A673 (cell line): ENCODE measurements around the gene COA3.

Experiments used
- EZH2 ChIP-seq: fragments of 200-600 bp; sonication (generic); IDR thresholded peaks from 2 replicates; pipeline ENCODE4 v1.6.1; 2017; ENCODE audit warnings: borderline replicate concordance, low read depth, mild to moderate bottlenecking, mixed read lengths, antibody characterized with exemption, low read length; ENCODE audit not compliant: poor library complexity, severe bottlenecking
- TF ChIP-seq, protein P1 (sequence below): fragments of 300-800, 200-600 bp; sonication (generic); conservative IDR thresholded peaks from 2 replicates; pipeline ENCODE4 v1.5.1; 2017; ENCODE audit warnings: low read depth, mild to moderate bottlenecking, antibody characterized with exemption, low read length, moderate library complexity, mixed read lengths

DNA sequence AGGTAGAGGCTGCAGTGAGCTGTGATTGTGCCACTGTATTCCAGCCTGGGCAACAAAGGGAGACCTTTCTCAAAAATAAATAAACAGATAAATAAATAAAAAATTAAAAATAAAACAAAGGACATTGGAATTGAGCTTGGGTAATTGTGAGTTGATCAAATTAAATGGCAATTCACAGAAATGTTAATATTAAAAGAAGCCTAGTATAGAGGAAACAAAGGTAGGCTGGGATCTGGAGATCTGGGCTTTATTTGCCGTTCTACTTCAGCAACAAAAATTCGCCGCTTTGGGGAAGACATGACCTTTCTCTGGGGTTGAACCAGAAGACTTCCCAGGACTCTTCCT, 25.6 kb downstream of the COA3 start:
- no peak for TF ChIP-seq EZH2
- TF ChIP-seq, protein P1, sequence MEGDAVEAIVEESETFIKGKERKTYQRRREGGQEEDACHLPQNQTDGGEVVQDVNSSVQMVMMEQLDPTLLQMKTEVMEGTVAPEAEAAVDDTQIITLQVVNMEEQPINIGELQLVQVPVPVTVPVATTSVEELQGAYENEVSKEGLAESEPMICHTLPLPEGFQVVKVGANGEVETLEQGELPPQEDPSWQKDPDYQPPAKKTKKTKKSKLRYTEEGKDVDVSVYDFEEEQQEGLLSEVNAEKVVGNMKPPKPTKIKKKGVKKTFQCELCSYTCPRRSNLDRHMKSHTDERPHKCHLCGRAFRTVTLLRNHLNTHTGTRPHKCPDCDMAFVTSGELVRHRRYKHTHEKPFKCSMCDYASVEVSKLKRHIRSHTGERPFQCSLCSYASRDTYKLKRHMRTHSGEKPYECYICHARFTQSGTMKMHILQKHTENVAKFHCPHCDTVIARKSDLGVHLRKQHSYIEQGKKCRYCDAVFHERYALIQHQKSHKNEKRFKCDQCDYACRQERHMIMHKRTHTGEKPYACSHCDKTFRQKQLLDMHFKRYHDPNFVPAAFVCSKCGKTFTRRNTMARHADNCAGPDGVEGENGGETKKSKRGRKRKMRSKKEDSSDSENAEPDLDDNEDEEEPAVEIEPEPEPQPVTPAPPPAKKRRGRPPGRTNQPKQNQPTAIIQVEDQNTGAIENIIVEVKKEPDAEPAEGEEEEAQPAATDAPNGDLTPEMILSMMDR = no peak
